T-cell (primary cell): ENCODE measurements around the gene MYBL2. TPM values are rescaled to one million over a fixed set of nuclear protein-coding genes. Genes with fewer than 3 reads are reported as not detected.

Experiments
- ATAC-seq, 4 experiments: fragments of 200-7000 bp in 3 of 4; fragments of 150-1000 bp in 1 of 4; cut with Tn5 transposase; replicated peaks in 1 of 4; 1 replicate in 3 of 4; 2 replicates in 1 of 4; pipeline ENCODE4 v1.10.0; 2021; ENCODE audit warnings: moderate library complexity in 3 of 4, mild to moderate bottlenecking in 2 of 4, moderate number of reproducible peaks in 1 of 4
- CTCF ChIA-PET, 2 donors: fragments of 300-600 bp; sonication (Branson Sonifier 250); formaldehyde crosslinking; loops; one replicate each; lab custom pipeline; 2022; ENCODE audit warnings: antibody characterized with exemption in 2 of 2; lab: Charles Lee
- POLR2A ChIA-PET, 2 donors: fragments of 300-600 bp; sonication (Branson Sonifier 250); formaldehyde crosslinking; loops; one replicate each; lab custom pipeline; 2022; ENCODE audit warnings: antibody characterized with exemption in 2 of 2; lab: Charles Lee
- DNase-seq, 35 experiments: peaks; one replicate each; pipeline versions ENCODE4 v3.0.0 to v3.0.0-alpha.2; 2013 to 2023
- H3K27ac ChIP-seq: one replicate; pipeline ENCODE4 v1.5.1; 2013; ENCODE audit warnings: low read length
- H3K27me3 ChIP-seq, 2 experiments: replicated peaks in 1 of 2; 1 replicate in 1 of 2; 2 replicates in 1 of 2; pipeline versions ENCODE4 v1.6.1 to v1.7.0; 2013; ENCODE audit warnings: low read length in 1 of 2, mixed read lengths in 1 of 2; ENCODE audit not compliant: control insufficient read depth in 2 of 2, insufficient read depth in 2 of 2; ENCODE audit errors: extremely low read depth in 1 of 2
- H3K36me3 ChIP-seq, 2 donors: 1 replicate in 1 of 2; 2 replicates in 1 of 2; pipeline versions ENCODE4 v1.6.1 to v1.7.0; 2013; ENCODE audit warnings: low read length in 1 of 2; ENCODE audit not compliant: control insufficient read depth in 2 of 2, insufficient read depth in 1 of 2; ENCODE audit errors: extremely low read depth in 1 of 2
- H3K4me1 ChIP-seq, 2 experiments: 1 replicate in 1 of 2; 2 replicates in 1 of 2; pipeline versions ENCODE4 v1.6.1 to v1.7.0; 2013; ENCODE audit warnings: low read length in 2 of 2, mixed read lengths in 1 of 2; ENCODE audit not compliant: insufficient read depth in 2 of 2, control insufficient read depth in 1 of 2; ENCODE audit errors: extremely low read depth in 1 of 2
- H3K4me3 ChIP-seq, 2 donors: 1 replicate in 1 of 2; 2 replicates in 1 of 2; pipeline versions ENCODE4 v1.5.1 to v1.7.0; 2013; ENCODE audit warnings: mild to moderate bottlenecking in 2 of 2, low read length in 1 of 2, moderate library complexity in 1 of 2; ENCODE audit not compliant: control insufficient read depth in 1 of 2; ENCODE audit errors: extremely low read depth in 1 of 2
- H3K9me3 ChIP-seq: 2 replicates; pipeline ENCODE4 v1.7.0; 2013
- H3K27ac Mint-ChIP-seq, 2 donors: one replicate each; pipeline ENCODE4 v1.8.0; 2020 to 2021; ENCODE audit warnings: mild to moderate bottlenecking in 2 of 2, mixed read lengths in 2 of 2
- H3K27me3 Mint-ChIP-seq, 2 donors: one replicate each; pipeline ENCODE4 v1.8.0; 2021 to 2022; ENCODE audit warnings: mixed read lengths in 2 of 2
- H3K36me3 Mint-ChIP-seq: one replicate; pipeline ENCODE4 v1.8.0; 2021; ENCODE audit warnings: mixed read lengths
- H3K4me1 Mint-ChIP-seq, 3 donors: one replicate each; pipeline ENCODE4 v1.8.0; 2020 to 2022; ENCODE audit warnings: mixed read lengths in 3 of 3, mild to moderate bottlenecking in 1 of 3
- H3K4me3 Mint-ChIP-seq, 3 donors: one replicate each; pipeline ENCODE4 v1.8.0; 2020 to 2022; ENCODE audit warnings: mild to moderate bottlenecking in 3 of 3, mixed read lengths in 3 of 3, moderate library complexity in 3 of 3
- H3K9me3 Mint-ChIP-seq, 3 donors: one replicate each; pipeline ENCODE4 v1.8.0; 2020 to 2022; ENCODE audit warnings: mixed read lengths in 3 of 3
- WGBS: methylation state at CpG from one replicate; pipeline ENCODE4 v1.1.5; 2013; ENCODE audit warnings: missing lambda C conversion rate; ENCODE audit not compliant: insufficient coverage; 5-methylcytosine and 5-hydroxymethylcytosine counted together
- total RNA-seq, 35 experiments: library from RNA in 6 of 35; stranded (reverse) in 6 of 35; fragments of 120-200 nt in 1 of 35; gene quantifications; one replicate each; pipeline versions ENCODE4 v1.2.1 to v1.2.4 and lab custom pipeline; 2013 to 2026

Gene MYBL2
- total RNA-seq, 5 donors from 2014 or later (not counting 1 experiment from before 2014, with no cell fraction given): 1.2 to 3.0 (median 1.4) TPM

- no peak overlapping the region for H3K27ac Mint-ChIP-seq
- peaks cover 0 to 4% (median 0%) of the 10 kb centered on the region in 3 donors for H3K4me1 Mint-ChIP-seq
- DNase-seq: peak in 26 of 35 experiments; percentile 11 to 59 (median 27)
- H3K4me1 ChIP-seq: peaks cover 0 to 4% of the 10 kb centered on the region in 2 experiments
- H3K27ac ChIP-seq: no peak overlapping the region
- H3K9me3 ChIP-seq: no peaks in the 10 kb centered on the region
- H3K27me3 ChIP-seq: no peaks in the 10 kb centered on the region
- no peaks in the 10 kb centered on the region for H3K36me3 Mint-ChIP-seq
- H3K4me3 Mint-ChIP-seq: no peak overlapping the region
- peak in 3 of 4 experiments; percentile 40 to 52 (median 41) for ATAC-seq
- 93% methylated on average over 5 of the region's 5 CpGs for WGBS
- no peaks in the 10 kb centered on the region for H3K9me3 Mint-ChIP-seq
- ChIA-PET CTCF (interaction anchor here (0.5 to 1.1 kb wide), 5 partner anchors 39 to 569 kb away, joined by 3 to 5 read pairs (median 4); no protein-coding TSS in a partner anchor), POLR2A (no interaction called here)
- no peaks in the 10 kb centered on the region for H3K27me3 Mint-ChIP-seq
- H3K4me3 ChIP-seq: no peak overlapping the region
- H3K36me3 ChIP-seq: no peaks in the 10 kb centered on the region
Measured at GRCh38 chr20:43691928-43692524, 25.1 kb downstream of the MYBL2 start.

GRCh38 chr20:43694763-43695162 is 27.8 kb downstream of the MYBL2 start:
- 71% methylated on average over 1 of the region's 3 CpGs for WGBS
- DNase-seq: no peak
- CTCF ChIA-PET: no interaction called here
- Histone ChIP-seq H3K4me1 (peaks cover 0 to 7% of the 10 kb centered on the region in 2 experiments), H3K9me3 (no peaks in the 10 kb centered on the region), H3K36me3 (no peaks in the 10 kb centered on the region), H3K27ac (no peak overlapping the region), H3K27me3 (no peaks in the 10 kb centered on the region), H3K4me3 (no peak overlapping the region)
- Mint-ChIP-seq H3K27me3 (no peaks in the 10 kb centered on the region), H3K4me3 (no peak overlapping the region), H3K27ac (peak overlapping the region in 1 of 2 donors; percentile 13), H3K9me3 (no peaks in the 10 kb centered on the region), H3K4me1 (peaks cover 4 to 8% (median 4%) of the 10 kb centered on the region in 3 donors), H3K36me3 (no peaks in the 10 kb centered on the region)
- ATAC-seq: no peak
- POLR2A ChIA-PET: no interaction called here

- Mint-ChIP-seq H3K27ac (no peak overlapping the region), H3K27me3 (no peaks in the 10 kb centered on the region), H3K4me3 (no peak overlapping the region), H3K4me1 (peaks cover 11 to 16% (median 12%) of the 10 kb centered on the region in 3 donors), H3K36me3 (no peaks in the 10 kb centered on the region), H3K9me3 (no peaks in the 10 kb centered on the region)
- no peaks in the 10 kb centered on the region for H3K36me3 ChIP-seq
- DNase-seq: no peak
- POLR2A ChIA-PET: no interaction called here
- no peaks in the 10 kb centered on the region for H3K27me3 ChIP-seq
- no peak overlapping the region for H3K27ac ChIP-seq
- CTCF ChIA-PET: no interaction called here
- H3K4me3 ChIP-seq: no peak overlapping the region
- 100% methylated on average over 5 of the region's 8 CpGs for WGBS
- H3K4me1 ChIP-seq: peaks cover 0 to 15% of the 10 kb centered on the region in 2 experiments
- no peaks in the 10 kb centered on the region for H3K9me3 ChIP-seq
- no peak for ATAC-seq
Measured at GRCh38 chr20:43695571-43695970, 28.7 kb downstream of the MYBL2 start.

- 77% methylated on average over 6 of the region's 8 CpGs for WGBS
- no peak overlapping the region for H3K4me3 ChIP-seq
- H3K27ac ChIP-seq: no peak overlapping the region
- H3K36me3 ChIP-seq: no peaks in the 10 kb centered on the region
- CTCF ChIA-PET: no interaction called here
- Mint-ChIP-seq H3K9me3 (no peaks in the 10 kb centered on the region), H3K4me1 (peaks cover 11 to 13% (median 13%) of the 10 kb centered on the region in 3 donors), H3K4me3 (no peak overlapping the region), H3K27ac (no peak overlapping the region), H3K27me3 (no peaks in the 10 kb centered on the region), H3K36me3 (no peaks in the 10 kb centered on the region)
- POLR2A ChIA-PET: no interaction called here
- H3K4me1 ChIP-seq: peaks cover 0 to 15% of the 10 kb centered on the region in 2 experiments
- DNase-seq (no peak), ATAC-seq (peak in 3 of 4 experiments; percentile 23 to 42 (median 28))
- no peaks in the 10 kb centered on the region for H3K9me3 ChIP-seq
- H3K27me3 ChIP-seq: no peaks in the 10 kb centered on the region
Measured at GRCh38 chr20:43699941-43700565, 33.1 kb downstream of the MYBL2 start.

- ChIA-PET POLR2A (no interaction called here), CTCF (no interaction called here)
- Histone ChIP-seq H3K36me3 (no peaks in the 10 kb centered on the region), H3K4me3 (no peak overlapping the region), H3K27me3 (no peaks in the 10 kb centered on the region), H3K27ac (no peak overlapping the region), H3K9me3 (no peaks in the 10 kb centered on the region), H3K4me1 (peaks cover 0 to 15% of the 10 kb centered on the region in 2 experiments)
- Mint-ChIP-seq H3K36me3 (no peaks in the 10 kb centered on the region), H3K27ac (no peak overlapping the region), H3K4me3 (no peak overlapping the region), H3K9me3 (no peaks in the 10 kb centered on the region), H3K27me3 (no peaks in the 10 kb centered on the region), H3K4me1 (peaks cover 11 to 13% (median 13%) of the 10 kb centered on the region in 3 donors)
- WGBS: 94% methylated on average over 2 of the region's 8 CpGs
- ATAC-seq: no peak
- DNase-seq: no peak
Measured at GRCh38 chr20:43700627-43701026, 33.7 kb downstream of the MYBL2 start.

GRCh38 chr20:43702502-43702901 is 35.6 kb downstream of the MYBL2 start:
- no peaks in the 10 kb centered on the region for H3K27me3 Mint-ChIP-seq
- no peaks in the 10 kb centered on the region for H3K27me3 ChIP-seq
- no peaks in the 10 kb centered on the region for H3K36me3 Mint-ChIP-seq
- no peak overlapping the region for H3K27ac Mint-ChIP-seq
- H3K9me3 Mint-ChIP-seq: no peaks in the 10 kb centered on the region
- DNase-seq (no peak), ATAC-seq (no peak)
- peaks cover 0 to 15% of the 10 kb centered on the region in 2 experiments for H3K4me1 ChIP-seq
- H3K27ac ChIP-seq: no peak overlapping the region
- WGBS: 99% methylated on average over 14 of the region's 14 CpGs
- H3K4me1 Mint-ChIP-seq: peaks cover 11 to 13% (median 13%) of the 10 kb centered on the region in 3 donors
- H3K4me3 ChIP-seq: no peak overlapping the region
- POLR2A ChIA-PET: no interaction called here
- CTCF ChIA-PET: no interaction called here
- H3K4me3 Mint-ChIP-seq: no peak overlapping the region
- H3K9me3 ChIP-seq: no peaks in the 10 kb centered on the region
- H3K36me3 ChIP-seq: no peaks in the 10 kb centered on the region
